Activated CD8-positive, alpha-beta T cell treated with anti-CD3 and anti-CD28 coated beads, Interleukin-2, amount 10 ng/mL, durations not matched to agents 7 days and 5 days (primary cell): ENCODE measurements around the gene PIEZO2. TPM values are rescaled to one million over a fixed set of nuclear protein-coding genes. Genes with fewer than 3 reads are reported as not detected.

Source experiments
- ATAC-seq: fragments of 150-1000 bp; cut with Tn5 transposase; one replicate; pipeline ENCODE4 v1.10.0; 2021; ENCODE audit warnings: moderate library complexity
- CTCF ChIA-PET: fragments of 350-600 bp; sonication (Branson Sonifier 250); formaldehyde crosslinking; loops from one replicate; lab custom pipeline; 2021; ENCODE audit warnings: antibody characterized with exemption; lab: Charles Lee
- POLR2A ChIA-PET: fragments of 350-600 bp; sonication (Branson Sonifier 250); formaldehyde crosslinking; loops from one replicate; lab custom pipeline; 2021; ENCODE audit warnings: antibody characterized with exemption; lab: Charles Lee
- DNase-seq: peaks from one replicate; pipeline ENCODE4 v3.0.0-alpha.2; 2020
- H3K27ac Mint-ChIP-seq: one replicate; pipeline ENCODE4 v1.8.0; 2021; ENCODE audit warnings: mild to moderate bottlenecking, mixed read lengths
- H3K27me3 Mint-ChIP-seq: one replicate; pipeline ENCODE4 v1.8.0; 2021; ENCODE audit warnings: low read depth, mixed read lengths
- H3K36me3 Mint-ChIP-seq: one replicate; pipeline ENCODE4 v1.8.0; 2021; ENCODE audit warnings: low read depth, mixed read lengths
- H3K4me1 Mint-ChIP-seq: one replicate; pipeline ENCODE4 v1.8.0; 2021; ENCODE audit warnings: low read depth, mixed read lengths
- H3K4me3 Mint-ChIP-seq: one replicate; pipeline ENCODE4 v1.8.0; 2021; ENCODE audit warnings: mild to moderate bottlenecking, mixed read lengths
- H3K9me3 Mint-ChIP-seq: one replicate; pipeline ENCODE4 v1.8.0; 2022; ENCODE audit warnings: mixed read lengths; ENCODE audit not compliant: insufficient read depth
- total RNA-seq, 2 experiments: library from RNA; stranded (reverse); gene quantifications; one replicate each; pipeline ENCODE4 v1.2.3, GENCODE V29; 2021

Gene PIEZO2
- total RNA-seq, 2 experiments from 2014 or later, result not detected

DNA sequence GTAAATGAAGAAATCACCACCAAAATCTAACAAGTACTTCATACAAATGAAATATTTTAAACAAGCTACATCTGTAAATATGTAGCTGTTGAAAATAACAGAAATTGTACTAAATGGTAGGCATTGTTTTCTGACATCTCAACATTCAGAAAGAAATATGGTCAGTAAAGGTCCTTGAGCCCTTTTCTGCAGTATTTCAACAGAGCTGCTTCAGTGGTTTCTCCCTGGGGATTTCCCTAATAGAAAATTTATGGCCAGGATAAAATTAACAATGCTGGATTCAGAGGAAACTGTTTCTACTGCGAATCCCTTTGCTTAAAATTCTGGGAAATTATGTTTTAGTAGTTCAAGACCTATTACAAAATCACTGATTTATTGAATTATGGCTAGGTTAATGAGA, 256.6 kb downstream of the PIEZO2 start:
- POLR2A ChIA-PET, result no interaction called here

DNA sequence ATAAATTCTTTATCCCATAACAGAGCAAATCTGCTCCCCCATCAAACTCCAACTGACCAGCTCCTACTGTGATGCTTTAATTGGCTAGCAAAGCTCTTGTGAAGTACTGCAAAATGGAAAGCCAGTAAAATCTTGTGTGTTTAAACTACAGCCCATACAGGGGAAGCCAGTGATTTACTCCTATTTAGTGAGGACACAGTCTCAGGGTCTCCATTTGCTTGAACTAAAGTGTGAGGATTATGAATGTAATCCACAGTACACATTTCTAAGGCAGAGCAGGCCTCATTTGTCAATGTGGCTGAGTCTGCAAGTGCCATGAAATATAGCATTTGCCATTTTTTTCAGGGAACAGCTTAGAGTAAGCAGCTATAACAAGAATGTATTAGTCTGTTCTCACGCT, 259.3 kb downstream of the PIEZO2 start:
- Mint-ChIP-seq H3K4me1 (no peaks in the 10 kb centered on the region), H3K27ac (no peak overlapping the region), H3K27me3 (no peaks in the 10 kb centered on the region), H3K4me3 (no peak overlapping the region), H3K9me3 (no peaks in the 10 kb centered on the region), H3K36me3 (no peaks in the 10 kb centered on the region)
- POLR2A ChIA-PET, result no interaction called here
- CTCF ChIA-PET, result no interaction called here
- ATAC-seq, result no peak
- no peak for DNase-seq

More for the DNA sequence above, 256.6 kb downstream of the PIEZO2 start:
- no peaks in the 10 kb centered on the region for H3K27me3 Mint-ChIP-seq
- DNase-seq, result no peak
- CTCF ChIA-PET, result no interaction called here
- no peaks in the 10 kb centered on the region for H3K9me3 Mint-ChIP-seq
- ATAC-seq, result no peak
- H3K36me3 Mint-ChIP-seq, result no peaks in the 10 kb centered on the region
- H3K27ac Mint-ChIP-seq, result no peak overlapping the region
- H3K4me3 Mint-ChIP-seq, result no peak overlapping the region
- no peaks in the 10 kb centered on the region for H3K4me1 Mint-ChIP-seq

DNA sequence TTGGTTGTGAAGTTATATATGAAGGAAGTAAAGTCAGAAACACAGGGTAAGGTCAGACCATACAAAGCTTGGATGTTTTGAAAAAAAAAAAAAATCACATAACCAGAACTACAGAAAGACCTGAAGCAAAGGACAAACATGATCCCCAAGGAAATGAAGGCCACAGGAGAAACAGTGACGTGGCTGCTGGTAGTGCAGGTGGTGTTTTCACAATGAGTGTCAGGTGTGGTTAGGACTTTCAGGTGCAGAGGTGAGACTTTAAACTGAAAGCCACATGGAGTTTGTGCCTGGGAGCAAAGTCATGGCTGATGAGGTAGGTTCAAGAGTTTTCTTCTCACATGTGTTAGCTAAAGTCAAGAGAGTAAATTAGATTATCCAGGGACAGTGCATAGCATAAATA, 270.7 kb downstream of the PIEZO2 start:
- CTCF ChIA-PET, result no interaction called here
- Mint-ChIP-seq H3K36me3 (no peaks in the 10 kb centered on the region), H3K9me3 (no peaks in the 10 kb centered on the region), H3K27ac (no peak overlapping the region), H3K4me1 (no peaks in the 10 kb centered on the region), H3K4me3 (no peak overlapping the region), H3K27me3 (no peaks in the 10 kb centered on the region)
- ATAC-seq (no peak), DNase-seq (no peak)
- POLR2A ChIA-PET, result no interaction called here

DNA sequence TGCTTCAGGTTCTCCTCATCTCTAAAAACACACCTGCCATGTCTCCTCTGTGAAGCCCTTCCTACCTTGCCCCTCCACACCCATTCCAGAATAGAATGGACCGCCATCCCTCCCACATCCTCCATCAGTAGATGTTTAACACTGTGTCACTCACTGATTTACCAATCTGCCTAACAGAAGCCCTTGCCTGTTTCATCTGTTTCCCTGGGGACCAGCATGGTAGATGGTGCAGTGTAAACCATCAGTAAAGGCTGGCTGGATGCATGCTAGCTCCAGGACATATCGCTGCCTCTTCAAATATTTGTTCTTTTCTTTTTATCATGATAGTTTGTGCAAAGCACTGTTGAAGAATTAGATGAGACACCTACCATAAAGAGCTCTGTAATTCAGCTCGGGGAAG, 271.4 kb downstream of the PIEZO2 start:
- DNase-seq (no peak), ATAC-seq (no peak)
- H3K27ac Mint-ChIP-seq, result no peak overlapping the region
- no peaks in the 10 kb centered on the region for H3K9me3 Mint-ChIP-seq
- no peaks in the 10 kb centered on the region for H3K4me1 Mint-ChIP-seq
- H3K27me3 Mint-ChIP-seq, result no peaks in the 10 kb centered on the region
- CTCF ChIA-PET, result no interaction called here
- POLR2A ChIA-PET, result no interaction called here
- H3K4me3 Mint-ChIP-seq, result no peak overlapping the region
- no peaks in the 10 kb centered on the region for H3K36me3 Mint-ChIP-seq

- DNase-seq (no peak), ATAC-seq (no peak)
- Mint-ChIP-seq H3K4me3 (no peak overlapping the region), H3K4me1 (no peaks in the 10 kb centered on the region), H3K9me3 (no peaks in the 10 kb centered on the region), H3K27me3 (no peaks in the 10 kb centered on the region), H3K36me3 (no peaks in the 10 kb centered on the region), H3K27ac (no peak overlapping the region)
- ChIA-PET CTCF (interaction anchor here (2.6 kb wide), 1 partner anchor 24 kb away, joined by 8 read pairs; no protein-coding TSS in a partner anchor), POLR2A (no interaction called here)
Measured at GRCh38 chr18:10875811-10876210, 273.6 kb downstream of the PIEZO2 start.

GRCh38 chr18:10872304-10872703, 277.1 kb downstream of the PIEZO2 start:
- ChIA-PET CTCF (no interaction called here), POLR2A (no interaction called here)
- H3K36me3 Mint-ChIP-seq, result no peaks in the 10 kb centered on the region
- no peaks in the 10 kb centered on the region for H3K4me1 Mint-ChIP-seq
- ATAC-seq (no peak), DNase-seq (no peak)
- H3K27me3 Mint-ChIP-seq, result no peaks in the 10 kb centered on the region
- no peak overlapping the region for H3K4me3 Mint-ChIP-seq
- H3K27ac Mint-ChIP-seq, result no peak overlapping the region
- H3K9me3 Mint-ChIP-seq, result no peaks in the 10 kb centered on the region

DNA sequence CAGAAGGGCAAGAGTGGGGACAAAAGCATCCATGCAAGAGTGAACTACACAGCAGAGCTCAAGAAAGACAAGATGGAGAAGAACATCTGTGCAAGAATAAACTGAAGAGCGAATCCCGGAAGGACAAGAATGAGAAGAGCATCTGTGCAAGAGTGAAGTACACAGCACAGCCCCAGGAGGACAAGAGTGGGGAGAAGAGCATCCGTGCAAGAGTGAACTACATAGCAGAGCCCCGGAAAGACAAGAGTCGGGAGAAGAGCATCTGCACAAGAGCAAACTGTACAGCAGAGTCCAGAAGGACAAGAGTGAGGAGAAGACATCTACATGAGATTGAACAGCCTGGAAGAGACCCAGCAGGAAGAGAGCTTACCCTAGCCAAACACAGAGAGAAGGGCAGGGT, 284.6 kb downstream of the PIEZO2 start:
- Mint-ChIP-seq H3K27me3 (no peaks in the 10 kb centered on the region), H3K27ac (no peak overlapping the region), H3K36me3 (no peaks in the 10 kb centered on the region), H3K4me1 (no peaks in the 10 kb centered on the region), H3K9me3 (no peaks in the 10 kb centered on the region), H3K4me3 (no peak overlapping the region)
- POLR2A ChIA-PET, result no interaction called here
- ATAC-seq (no peak), DNase-seq (no peak)
- CTCF ChIA-PET, result no interaction called here

DNA sequence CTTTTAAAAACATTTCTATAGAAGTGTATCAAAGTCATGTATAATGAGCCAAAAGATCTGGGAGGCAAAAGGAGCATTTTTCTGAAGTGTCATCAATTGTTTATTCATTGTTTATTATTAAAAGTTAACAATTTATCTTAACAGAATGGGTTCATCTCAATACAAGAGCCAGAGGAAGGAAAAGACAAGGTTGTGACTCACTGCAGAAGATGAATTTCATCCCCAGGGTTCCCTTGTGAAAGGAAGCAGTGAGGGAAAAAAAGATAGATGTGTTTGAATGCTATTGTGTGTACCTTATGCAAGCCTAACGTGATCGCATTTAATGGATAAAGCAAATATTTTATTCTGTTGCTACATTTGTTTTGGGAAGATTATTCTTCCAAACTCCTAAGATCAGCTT, 286.3 kb downstream of the PIEZO2 start:
- Mint-ChIP-seq H3K4me1 (no peaks in the 10 kb centered on the region), H3K27ac (no peak overlapping the region), H3K27me3 (no peaks in the 10 kb centered on the region), H3K4me3 (no peak overlapping the region), H3K36me3 (no peaks in the 10 kb centered on the region), H3K9me3 (no peaks in the 10 kb centered on the region)
- CTCF ChIA-PET, result no interaction called here
- ATAC-seq, result no peak
- POLR2A ChIA-PET, result no interaction called here
- DNase-seq, result no peak

- DNase-seq, result no peak
- Mint-ChIP-seq H3K9me3 (no peaks in the 10 kb centered on the region), H3K27ac (no peak overlapping the region), H3K36me3 (no peaks in the 10 kb centered on the region), H3K4me3 (no peak overlapping the region), H3K27me3 (no peaks in the 10 kb centered on the region), H3K4me1 (no peaks in the 10 kb centered on the region)
- ChIA-PET POLR2A (no interaction called here), CTCF (interaction anchor here (1.2 kb wide), 1 partner anchor 9 kb away, joined by 3 read pairs; no protein-coding TSS in a partner anchor)
- ATAC-seq, result no peak
Measured at GRCh38 chr18:10860928-10861327, 288.4 kb downstream of the PIEZO2 start.

DNA sequence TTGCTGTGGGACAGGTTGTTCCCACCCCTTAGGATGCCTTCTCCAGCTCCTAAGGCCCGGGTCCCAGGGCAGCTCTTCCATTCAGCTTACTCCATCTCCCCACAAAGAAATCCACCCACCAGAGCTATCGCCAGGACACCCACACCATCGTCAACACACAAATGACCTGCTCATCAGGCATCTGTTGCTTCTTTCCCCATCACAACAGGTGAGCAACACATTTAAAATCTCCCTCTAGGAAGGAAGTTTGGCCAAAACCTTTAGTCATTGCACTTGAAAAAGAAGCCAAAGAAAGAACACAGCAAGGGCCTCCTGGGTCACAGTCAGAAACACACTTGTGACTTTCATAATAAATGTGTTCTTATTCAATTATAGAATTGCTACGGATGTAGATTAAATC, 289.0 kb downstream of the PIEZO2 start:
- DNase-seq (no peak), ATAC-seq (no peak)
- Mint-ChIP-seq H3K36me3 (no peaks in the 10 kb centered on the region), H3K9me3 (no peaks in the 10 kb centered on the region), H3K27ac (no peak overlapping the region), H3K4me3 (no peak overlapping the region), H3K27me3 (no peaks in the 10 kb centered on the region), H3K4me1 (no peaks in the 10 kb centered on the region)
- ChIA-PET CTCF (interaction anchor here (1.2 kb wide), 1 partner anchor 8 kb away, joined by 3 read pairs; no protein-coding TSS in a partner anchor), POLR2A (no interaction called here)

DNA sequence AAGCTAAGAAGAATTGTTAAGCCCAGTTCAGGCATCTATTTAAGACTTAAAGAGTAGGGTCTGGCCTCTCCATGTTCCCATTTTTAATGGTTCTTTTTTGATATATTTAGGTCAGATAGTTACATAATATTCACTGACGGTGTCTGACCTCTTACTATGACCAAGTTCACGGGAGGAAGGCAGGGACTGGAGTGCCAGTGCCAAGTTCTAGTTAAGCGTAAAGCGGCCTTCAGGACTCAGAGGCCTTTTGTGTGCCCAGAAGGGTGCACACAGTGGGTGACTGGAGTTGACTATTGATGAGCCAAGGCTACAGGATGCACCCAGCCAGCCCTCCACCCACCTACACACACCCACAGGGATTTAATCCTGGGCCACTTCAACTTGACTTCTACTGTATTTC, 290.9 kb downstream of the PIEZO2 start:
- no peak overlapping the region for H3K4me3 Mint-ChIP-seq
- H3K4me1 Mint-ChIP-seq, result no peaks in the 10 kb centered on the region
- ChIA-PET POLR2A (no interaction called here), CTCF (no interaction called here)
- peaks cover 6% of the 10 kb centered on the region for H3K27me3 Mint-ChIP-seq
- ATAC-seq (no peak), DNase-seq (no peak)
- H3K27ac Mint-ChIP-seq, result no peak overlapping the region
- no peaks in the 10 kb centered on the region for H3K36me3 Mint-ChIP-seq
- no peaks in the 10 kb centered on the region for H3K9me3 Mint-ChIP-seq

DNA sequence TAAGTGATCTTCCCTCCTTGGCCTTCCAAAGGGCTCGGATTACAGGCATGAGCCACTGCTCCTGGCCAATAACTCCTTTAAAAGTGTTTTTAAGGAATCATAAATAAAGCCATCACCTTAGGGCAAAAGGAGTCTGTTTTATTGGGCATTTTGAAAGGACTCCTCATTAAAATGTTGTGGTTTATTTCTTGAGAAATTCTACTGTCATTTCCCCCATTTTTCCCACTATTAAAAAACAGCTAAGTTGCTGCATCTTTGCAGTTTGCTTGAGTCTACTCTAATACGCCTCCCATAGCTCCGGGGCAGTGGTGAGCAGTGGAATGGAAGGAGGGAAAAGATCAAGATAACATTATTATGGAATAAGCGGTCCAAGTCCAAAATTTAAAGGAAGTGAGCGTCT, 293.2 kb downstream of the PIEZO2 start:
- no peaks in the 10 kb centered on the region for H3K9me3 Mint-ChIP-seq
- H3K27me3 Mint-ChIP-seq, result peaks cover 6% of the 10 kb centered on the region
- H3K27ac Mint-ChIP-seq, result no peak overlapping the region
- ChIA-PET POLR2A (no interaction called here), CTCF (no interaction called here)
- no peaks in the 10 kb centered on the region for H3K36me3 Mint-ChIP-seq
- H3K4me3 Mint-ChIP-seq, result no peak overlapping the region
- DNase-seq (no peak), ATAC-seq (no peak)
- H3K4me1 Mint-ChIP-seq, result no peaks in the 10 kb centered on the region
